A549 (cell line): ENCODE measurements around the gene NRG4.

ENCODE experiments used
- CHD2 ChIP-seq: fragments of 150-350 bp; IDR thresholded peaks from 2 replicates; pipeline ENCODE4 v1.6.1; 2014; ENCODE audit warnings: low read length; ENCODE audit not compliant: partially characterized antibody
- POLR2A ChIP-seq: IDR thresholded peaks from 2 replicates; pipeline ENCODE4 v1.6.1; 2012; ENCODE audit warnings: mild to moderate bottlenecking, low read length
- RARB ChIP-seq: fragments of 250-450 bp; sonication (Bioruptor Pico); IDR thresholded peaks from 2 replicates; pipeline ENCODE4 v1.8.0; 2021; ENCODE audit warnings: mild to moderate bottlenecking, moderate library complexity
- RCOR1 ChIP-seq: fragments of 150-350 bp; IDR thresholded peaks from 2 replicates; pipeline ENCODE4 v1.6.1; 2014; ENCODE audit warnings: antibody characterized with exemption, low read length, low read depth
- TF ChIP-seq, protein P1 (sequence below): fragments of >200 bp; sonication (Bioruptor Twin); formaldehyde crosslinking; IDR thresholded peaks from 3 replicates; pipeline ENCODE4 v1.5.1; 2016

DNA sequence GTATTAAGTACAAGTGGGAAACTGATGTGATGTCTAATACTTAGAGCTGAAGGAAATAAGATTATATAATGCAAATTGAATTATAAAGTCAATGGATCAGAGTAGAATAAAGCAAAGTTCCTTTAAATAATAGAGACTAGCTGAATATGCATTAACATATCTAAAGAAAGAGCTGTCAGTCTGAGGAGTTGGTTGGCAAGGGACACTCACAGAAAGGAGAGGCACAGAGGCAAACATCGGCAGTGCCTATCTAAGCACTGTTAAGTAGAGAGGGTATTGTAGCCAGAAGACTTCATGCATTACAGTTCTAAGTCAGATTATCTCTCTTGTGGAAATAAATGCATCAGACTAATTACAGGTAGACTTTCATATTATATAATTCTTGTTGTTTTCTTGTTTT is 16.6 kb downstream of the NRG4 start:
- TF ChIP-seq RARB (CRISPR knock-in tag) (no peak), POLR2A (no peak), RCOR1 (no peak), CHD2 (no peak)
- TF ChIP-seq, protein P1, sequence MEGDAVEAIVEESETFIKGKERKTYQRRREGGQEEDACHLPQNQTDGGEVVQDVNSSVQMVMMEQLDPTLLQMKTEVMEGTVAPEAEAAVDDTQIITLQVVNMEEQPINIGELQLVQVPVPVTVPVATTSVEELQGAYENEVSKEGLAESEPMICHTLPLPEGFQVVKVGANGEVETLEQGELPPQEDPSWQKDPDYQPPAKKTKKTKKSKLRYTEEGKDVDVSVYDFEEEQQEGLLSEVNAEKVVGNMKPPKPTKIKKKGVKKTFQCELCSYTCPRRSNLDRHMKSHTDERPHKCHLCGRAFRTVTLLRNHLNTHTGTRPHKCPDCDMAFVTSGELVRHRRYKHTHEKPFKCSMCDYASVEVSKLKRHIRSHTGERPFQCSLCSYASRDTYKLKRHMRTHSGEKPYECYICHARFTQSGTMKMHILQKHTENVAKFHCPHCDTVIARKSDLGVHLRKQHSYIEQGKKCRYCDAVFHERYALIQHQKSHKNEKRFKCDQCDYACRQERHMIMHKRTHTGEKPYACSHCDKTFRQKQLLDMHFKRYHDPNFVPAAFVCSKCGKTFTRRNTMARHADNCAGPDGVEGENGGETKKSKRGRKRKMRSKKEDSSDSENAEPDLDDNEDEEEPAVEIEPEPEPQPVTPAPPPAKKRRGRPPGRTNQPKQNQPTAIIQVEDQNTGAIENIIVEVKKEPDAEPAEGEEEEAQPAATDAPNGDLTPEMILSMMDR, result no peak
